Urinary bladder (tissue), 4 donors: Measurements from ENCODE around the gene ANP32E. TPM values are rescaled to one million over a fixed set of nuclear protein-coding genes. Genes with fewer than 3 reads are reported as not detected.

ENCODE experiments used
- DNase-seq: peaks from one replicate; pipeline ENCODE4 v3.0.0-alpha.2; 2015; ENCODE audit errors: extremely low spot score
- H3K27ac ChIP-seq: one replicate; pipeline ENCODE4 v1.5.1; 2013; ENCODE audit warnings: low read depth, mild to moderate bottlenecking, moderate library complexity
- H3K36me3 ChIP-seq: one replicate; pipeline ENCODE4 v1.6.1; 2013; ENCODE audit warnings: mild to moderate bottlenecking, moderate library complexity; ENCODE audit not compliant: insufficient read depth
- H3K4me1 ChIP-seq: one replicate; pipeline ENCODE4 v1.6.1; 2013; ENCODE audit warnings: mild to moderate bottlenecking, moderate library complexity; ENCODE audit not compliant: insufficient read depth
- H3K4me3 ChIP-seq: one replicate; pipeline ENCODE4 v1.5.1; 2013; ENCODE audit warnings: low read depth, low read length
- WGBS: extraction: QIAGEN DNeasy Blood & Tissue Kit; methylation state at CpG from one replicate; pipeline ENCODE4 v1.1.7; 2013; 5-methylcytosine and 5-hydroxymethylcytosine counted together
- polyA plus RNA-seq: library from polyadenylated mRNA; stranded (reverse); fragments of 200-250 nt; gene quantifications from one replicate; pipeline ENCODE4 v1.2.3, GENCODE V29; 2013
- small RNA-seq: library from RNA; depleted of rRNA; stranded (forward); fragments of <200 nt; gene quantifications from one replicate; pipeline ENCODE3, GENCODE V24; 2014
- total RNA-seq: library from RNA; depleted of rRNA; stranded (reverse); fragments of >200 nt; gene quantifications from one replicate; pipeline ENCODE4 v1.2.3, GENCODE V29; 2014
- donor health status: healthy with polysubstance abuse.
- donor health status: healthy.

ANP32E gene
- total and polyA plus RNA-seq, 2 donors = 30.8 to 38.8 TPM

- 93% methylated on average over 7 of the region's 7 CpGs for WGBS
- Histone ChIP-seq H3K27ac (no peak overlapping the region), H3K4me3 (no peak overlapping the region), H3K36me3 (no peaks in the 10 kb centered on the region), H3K4me1 (no peaks in the 10 kb centered on the region)
- no peak for DNase-seq
Observed at GRCh38 chr1:150185481-150185880, 50.4 kb downstream of the ANP32E start.

GRCh38 chr1:150183061-150183460 is 52.9 kb downstream of the ANP32E start:
- Histone ChIP-seq H3K36me3 (no peaks in the 10 kb centered on the region), H3K4me1 (no peaks in the 10 kb centered on the region), H3K4me3 (no peak overlapping the region), H3K27ac (no peak overlapping the region)
- 80% methylated on average over 3 of the region's 3 CpGs for WGBS
- DNase-seq = no peak

DNA sequence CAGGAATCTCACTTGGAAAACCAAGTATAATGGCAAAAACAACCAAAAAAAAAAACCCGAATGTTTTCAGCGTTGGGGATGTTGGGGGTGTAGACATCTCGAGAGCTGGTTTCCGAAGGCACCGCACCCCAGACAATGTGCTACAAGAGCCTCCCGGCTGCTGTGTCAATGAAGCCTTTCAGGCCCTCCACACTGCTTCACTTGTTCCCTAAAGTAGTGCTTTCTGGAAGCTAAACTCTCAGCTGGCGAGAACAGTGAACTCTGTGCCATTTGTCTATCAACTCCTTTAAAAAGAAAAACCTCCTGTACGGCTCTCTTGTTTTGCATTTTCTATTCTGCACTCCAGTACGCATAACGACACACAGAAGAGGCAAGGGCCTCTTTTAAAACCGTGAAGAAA is 53.7 kb downstream of the ANP32E start:
- no peaks in the 10 kb centered on the region for H3K4me1 ChIP-seq
- 84% methylated on average over 11 of the region's 11 CpGs for WGBS
- no peaks in the 10 kb centered on the region for H3K36me3 ChIP-seq
- H3K4me3 ChIP-seq = no peak overlapping the region
- H3K27ac ChIP-seq = no peak overlapping the region
- DNase-seq = no peak

DNA sequence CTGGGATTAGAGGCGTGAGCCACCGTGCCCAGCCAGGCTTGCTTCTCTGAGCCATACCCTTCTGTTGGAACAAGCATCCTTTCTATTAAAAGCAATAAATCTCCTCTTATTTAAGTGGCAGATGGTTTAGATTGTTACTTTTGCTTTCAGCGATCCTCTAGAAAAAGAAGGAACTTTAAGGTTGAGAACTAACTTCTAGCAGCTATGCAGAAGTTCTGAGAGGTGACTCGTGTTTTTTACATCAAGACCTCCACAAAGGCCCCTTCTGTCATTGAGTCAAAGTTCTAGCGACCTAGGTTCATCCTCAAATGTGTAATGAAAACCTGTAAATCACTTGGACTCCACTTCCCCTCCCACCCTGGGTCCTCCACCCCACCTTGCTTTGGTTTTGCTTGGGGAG is 55.4 kb downstream of the ANP32E start:
- no peaks in the 10 kb centered on the region for H3K4me1 ChIP-seq
- no peaks in the 10 kb centered on the region for H3K36me3 ChIP-seq
- DNase-seq = no peak
- no peak overlapping the region for H3K4me3 ChIP-seq
- no peak overlapping the region for H3K27ac ChIP-seq
- 68% methylated on average over 5 of the region's 5 CpGs for WGBS

GRCh38 chr1:150179867-150180266 is 56.0 kb downstream of the ANP32E start:
- H3K4me3 ChIP-seq = no peak overlapping the region
- 87% methylated on average over 7 of the region's 7 CpGs for WGBS
- H3K36me3 ChIP-seq = no peaks in the 10 kb centered on the region
- H3K27ac ChIP-seq = no peak overlapping the region
- no peak for DNase-seq
- no peaks in the 10 kb centered on the region for H3K4me1 ChIP-seq

DNA sequence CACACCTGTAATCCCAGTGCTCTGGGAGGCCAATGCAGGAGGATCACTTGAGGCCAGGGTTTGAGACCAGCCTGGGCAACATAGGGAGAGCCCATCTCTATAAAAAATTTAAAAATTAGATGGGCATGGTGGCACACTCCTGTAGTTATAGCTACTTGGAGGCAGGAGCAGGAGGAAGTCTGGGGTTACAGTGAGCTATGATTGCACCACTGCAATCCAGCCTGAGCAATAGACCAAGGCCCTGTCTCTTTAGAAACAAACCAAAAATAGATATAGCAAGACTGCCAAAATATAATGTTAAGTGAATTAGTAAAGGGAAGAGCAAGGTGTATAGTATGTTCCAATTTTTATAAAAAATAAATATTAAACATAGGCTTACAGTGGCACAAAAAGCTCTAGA is 57.4 kb downstream of the ANP32E start:
- Histone ChIP-seq H3K4me3 (no peak overlapping the region), H3K27ac (no peak overlapping the region), H3K4me1 (no peaks in the 10 kb centered on the region), H3K36me3 (no peaks in the 10 kb centered on the region)
- DNase-seq = no peak

GRCh38 chr1:150176593-150176992 is 59.3 kb downstream of the ANP32E start:
- H3K4me1 ChIP-seq = no peaks in the 10 kb centered on the region
- DNase-seq = no peak
- WGBS = 89% methylated on average over 3 of the region's 3 CpGs
- no peak overlapping the region for H3K4me3 ChIP-seq
- no peak overlapping the region for H3K27ac ChIP-seq
- no peaks in the 10 kb centered on the region for H3K36me3 ChIP-seq

DNA sequence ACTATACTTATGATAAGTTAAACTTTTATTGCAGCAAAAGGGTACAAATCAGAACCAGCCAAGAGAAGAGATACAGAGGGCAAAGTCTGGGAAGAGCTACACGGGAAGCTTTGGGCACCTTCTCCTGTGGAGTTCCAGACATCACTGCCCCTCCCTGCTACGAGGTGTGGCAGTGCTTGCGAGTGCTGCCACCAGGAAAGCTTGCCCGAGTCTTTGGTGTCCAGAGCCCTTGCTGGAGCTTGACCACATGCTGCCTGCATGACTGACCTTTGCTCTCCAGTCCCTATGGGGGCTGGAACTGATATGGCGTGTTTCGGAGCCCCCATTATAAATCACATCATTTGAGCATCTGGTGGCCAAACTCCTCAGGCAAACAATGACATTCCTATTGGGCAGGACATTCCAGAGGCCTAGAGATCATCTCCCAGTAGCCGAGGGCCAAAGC is 62.7 kb downstream of the ANP32E start:
- WGBS = 72% methylated on average over 7 of the region's 7 CpGs
- Histone ChIP-seq H3K4me1 (no peaks in the 10 kb centered on the region), H3K4me3 (no peak overlapping the region), H3K36me3 (no peaks in the 10 kb centered on the region), H3K27ac (no peak overlapping the region)
- DNase-seq = no peak

GRCh38 chr1:150171801-150172200 is 64.1 kb downstream of the ANP32E start:
- no peaks in the 10 kb centered on the region for H3K4me1 ChIP-seq
- no peak overlapping the region for H3K4me3 ChIP-seq
- H3K36me3 ChIP-seq = no peaks in the 10 kb centered on the region
- WGBS = 82% methylated on average over 2 of the region's 2 CpGs
- DNase-seq = no peak
- no peak overlapping the region for H3K27ac ChIP-seq

- no peaks in the 10 kb centered on the region for H3K4me1 ChIP-seq
- no peak for DNase-seq
- WGBS = 13% methylated on average over 6 of the region's 6 CpGs
- no peak overlapping the region for H3K27ac ChIP-seq
- no peaks in the 10 kb centered on the region for H3K36me3 ChIP-seq
- no peak overlapping the region for H3K4me3 ChIP-seq
Observed at GRCh38 chr1:150168960-150169601, 66.8 kb downstream of the ANP32E start.

Small RNA genes within 50 kb of the gene (small RNA-seq; reads per million reads assigned to genes)
- not detected for gene RN7SL480P
- 0.83 reads per million, percentile 69 among the genes with 10 or more reads in this experiment for gene RNU2-17P

Other genes starting within 250 kb of the ANP32E start
- gene OTUD7B, start 225.4 kb downstream of the ANP32E start, total RNA-seq = 20.9 TPM
- gene OTUD7B, start 225.4 kb downstream of the ANP32E start, polyA plus RNA-seq = 9.2 TPM
- gene VPS45, start 168.3 kb downstream of the ANP32E start, total RNA-seq = 102 TPM
- 28.8 TPM for gene VPS45, start 168.3 kb downstream of the ANP32E start, polyA plus RNA-seq
- gene PLEKHO1, start 86.2 kb downstream of the ANP32E start, total RNA-seq = 49.9 TPM
- gene PLEKHO1, start 86.2 kb downstream of the ANP32E start, polyA plus RNA-seq = 207 TPM
- 0.37 TPM for gene CA14, start 21.7 kb upstream of the ANP32E start, total RNA-seq
- 1.9 TPM for gene CA14, start 21.7 kb upstream of the ANP32E start, polyA plus RNA-seq
- gene APH1A, start 32.9 kb upstream of the ANP32E start, total RNA-seq = 73.0 TPM
- 114 TPM for gene APH1A, start 32.9 kb upstream of the ANP32E start, polyA plus RNA-seq
- gene C1orf54, start 36.7 kb upstream of the ANP32E start, total RNA-seq = 74.2 TPM
- 21.5 TPM for gene C1orf54, start 36.7 kb upstream of the ANP32E start, polyA plus RNA-seq
- gene CIART, start 46.4 kb upstream of the ANP32E start, total RNA-seq = 2.4 TPM
- gene CIART, start 46.4 kb upstream of the ANP32E start, polyA plus RNA-seq = 13.0 TPM
- 33.6 TPM for gene MRPS21, start 57.7 kb upstream of the ANP32E start, total RNA-seq
- 68.5 TPM for gene MRPS21, start 57.7 kb upstream of the ANP32E start, polyA plus RNA-seq
- gene PRPF3, start 85.4 kb upstream of the ANP32E start, total RNA-seq = 66.6 TPM
- gene PRPF3, start 85.4 kb upstream of the ANP32E start, polyA plus RNA-seq = 34.9 TPM
- 23.4 TPM for gene RPRD2, start 128.0 kb upstream of the ANP32E start, total RNA-seq
- 19.3 TPM for gene RPRD2, start 128.0 kb upstream of the ANP32E start, polyA plus RNA-seq